ENCODE measurements around the gene STK10. TPM values are rescaled to one million over a fixed set of nuclear protein-coding genes. Genes with fewer than 3 reads are reported as not detected.

STK10 gene
- total and polyA plus RNA-seq, 2 donors (not counting 1 experiment from before 2014, with no cell fraction given), result 97.9 to 253 TPM

DNA sequence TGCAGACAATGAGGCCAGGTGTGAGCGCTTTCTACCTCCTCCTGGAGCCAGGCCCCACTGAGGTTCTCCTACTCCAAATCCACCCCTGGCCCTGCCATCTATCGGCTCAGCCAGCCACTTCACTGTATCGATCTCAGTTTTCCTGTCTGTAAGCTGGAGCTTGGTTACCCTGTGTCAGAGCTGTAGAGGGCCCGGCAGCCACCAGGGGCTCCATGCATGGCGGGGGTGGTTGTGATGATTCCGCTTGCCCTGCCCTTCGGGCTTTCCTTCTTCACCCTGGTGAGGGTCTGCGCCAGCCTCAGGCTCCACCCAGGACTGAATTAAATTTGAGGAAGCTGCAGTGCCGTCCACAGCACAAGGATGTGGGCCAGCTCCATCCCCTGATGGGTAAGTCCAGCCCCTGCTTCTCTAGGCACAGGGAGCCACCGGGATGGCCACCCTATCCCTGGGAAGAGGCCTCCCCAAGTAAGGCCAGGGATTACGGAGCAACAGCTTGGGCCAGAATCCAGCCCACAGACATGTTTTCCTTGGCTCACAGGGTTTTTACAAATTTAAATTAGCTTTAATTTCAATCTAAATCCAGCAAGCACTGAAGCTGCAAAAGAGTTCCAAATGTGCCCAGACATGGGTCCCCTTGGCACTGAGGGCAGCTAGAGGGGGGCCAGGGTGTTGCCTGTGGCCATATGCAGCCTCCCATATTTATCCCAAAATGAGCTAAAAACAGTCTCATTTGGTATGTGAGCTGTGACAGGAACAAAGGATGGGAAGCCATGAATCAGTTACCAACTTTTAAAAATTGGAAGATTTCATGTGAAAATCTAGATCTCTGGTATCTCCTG is 92.4 kb downstream of the STK10 start:
- peaks cover 57% of the 10 kb centered on the region for H4K20me1 ChIP-seq (ENCODE audit: control insufficient read depth, insufficient read depth, low read length, poor library complexity, severe bottlenecking)
- no peaks in the 10 kb centered on the region for H3K9me3 ChIP-seq (ENCODE audit: control extremely low read depth in 1 of 3, control insufficient read depth in 2 of 3, insufficient read depth in 1 of 3, low read length in 2 of 3)
- H3K4me3 ChIP-seq (ENCODE audit: control extremely low read depth in 1 of 5, extremely low read depth in 1 of 5, insufficient read depth in 1 of 5, low read depth in 2 of 5, low read length in 4 of 5), result no peak overlapping the region
- H3K9ac ChIP-seq (ENCODE audit: low read length), result no peak overlapping the region
- 97% methylated on average over 11 of the region's 11 CpGs for WGBS (ENCODE audit: insufficient coverage)
- H2AFZ ChIP-seq (ENCODE audit: insufficient read depth, low read depth, low read length, poor library complexity, severe bottlenecking), result no peak overlapping the region
- Mint-ChIP-seq H3K4me3 (no peak overlapping the region), H3K27me3 (no peaks in the 10 kb centered on the region), H3K27ac (no peak overlapping the region), H3K4me1 (peaks cover 3% of the 10 kb centered on the region), H3K9me3 (ENCODE audit: insufficient read depth) (no peaks in the 10 kb centered on the region)
- POLR2A ChIA-PET, result interaction anchor here (1.0 kb wide), 1 partner anchor 21 kb away, joined by 3 read pairs; no protein-coding TSS in a partner anchor
- CTCF ChIA-PET, result interaction anchor here (1.1 to 2.0 kb wide), 5 partner anchors 11 to 198 kb away, joined by 4 to 8 read pairs (median 4); no protein-coding TSS in a partner anchor
- H3K79me2 ChIP-seq (ENCODE audit: control insufficient read depth, insufficient read depth, low read length), result peaks cover 50% of the 10 kb centered on the region
- no peaks in the 10 kb centered on the region for H3K27me3 ChIP-seq (replicated peaks in 1 of 4; ENCODE audit: control extremely low read depth in 1 of 4, control insufficient read depth in 3 of 4, insufficient read depth in 4 of 4, low read length in 3 of 4)
- ATAC-seq (ENCODE audit: low read depth), result no peak
- DNase-seq, result no peak
- no peak overlapping the region for H3K4me2 ChIP-seq (replicated peaks; ENCODE audit: low read depth, low read length, poor library complexity, severe bottlenecking)
- TF ChIP-seq, protein P1, sequence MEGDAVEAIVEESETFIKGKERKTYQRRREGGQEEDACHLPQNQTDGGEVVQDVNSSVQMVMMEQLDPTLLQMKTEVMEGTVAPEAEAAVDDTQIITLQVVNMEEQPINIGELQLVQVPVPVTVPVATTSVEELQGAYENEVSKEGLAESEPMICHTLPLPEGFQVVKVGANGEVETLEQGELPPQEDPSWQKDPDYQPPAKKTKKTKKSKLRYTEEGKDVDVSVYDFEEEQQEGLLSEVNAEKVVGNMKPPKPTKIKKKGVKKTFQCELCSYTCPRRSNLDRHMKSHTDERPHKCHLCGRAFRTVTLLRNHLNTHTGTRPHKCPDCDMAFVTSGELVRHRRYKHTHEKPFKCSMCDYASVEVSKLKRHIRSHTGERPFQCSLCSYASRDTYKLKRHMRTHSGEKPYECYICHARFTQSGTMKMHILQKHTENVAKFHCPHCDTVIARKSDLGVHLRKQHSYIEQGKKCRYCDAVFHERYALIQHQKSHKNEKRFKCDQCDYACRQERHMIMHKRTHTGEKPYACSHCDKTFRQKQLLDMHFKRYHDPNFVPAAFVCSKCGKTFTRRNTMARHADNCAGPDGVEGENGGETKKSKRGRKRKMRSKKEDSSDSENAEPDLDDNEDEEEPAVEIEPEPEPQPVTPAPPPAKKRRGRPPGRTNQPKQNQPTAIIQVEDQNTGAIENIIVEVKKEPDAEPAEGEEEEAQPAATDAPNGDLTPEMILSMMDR (IDR thresholded peaks at IDR 0.05), result no peak
- no peak for TF ChIP-seq EZH2 (IDR thresholded peaks at IDR 0.05; ENCODE audit: borderline replicate concordance, insufficient read depth, low read depth, low read length, poor library complexity, severe bottlenecking)
- H3K36me3 ChIP-seq (replicated peaks in 1 of 2; ENCODE audit: control extremely low read depth in 1 of 2, control insufficient read depth in 1 of 2, extremely low read depth in 1 of 2, insufficient read depth in 2 of 2, low read length in 1 of 2), result peaks cover 0 to 79% of the 10 kb centered on the region in 2 experiments
- intact Hi-C loops (cut with micrococcal nuclease), result no loop called here
- no peak overlapping the region for H3K27ac ChIP-seq (ENCODE audit: low read length in 2 of 2)
- H3K4me1 ChIP-seq (ENCODE audit: control insufficient read depth in 2 of 2, insufficient read depth in 2 of 2, low read length in 2 of 2), result no peaks in the 10 kb centered on the region

DNA sequence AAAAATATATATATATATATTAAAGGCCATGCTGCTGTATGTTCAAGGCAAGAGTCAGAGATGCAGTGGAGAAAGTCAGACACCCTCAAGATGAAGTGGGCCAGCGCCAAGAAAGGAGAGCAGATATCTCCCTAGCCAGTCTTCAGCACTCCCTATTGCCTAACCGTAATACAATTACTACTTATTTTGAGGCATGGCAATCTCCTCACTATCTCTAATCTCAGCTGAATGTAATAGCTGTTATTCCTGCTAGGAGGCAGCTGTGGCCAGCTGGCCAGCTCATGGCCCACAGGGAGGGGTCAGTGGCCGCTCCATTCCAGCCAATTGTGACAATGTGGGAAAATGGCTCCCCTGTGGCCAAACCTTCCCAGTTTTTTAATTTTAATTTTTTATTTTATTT is 94.1 kb downstream of the STK10 start:
- intact Hi-C loops (cut with micrococcal nuclease), result no loop called here
- Mint-ChIP-seq H3K27me3 (no peaks in the 10 kb centered on the region), H3K4me1 (peaks cover 2% of the 10 kb centered on the region), H3K9me3 (ENCODE audit: insufficient read depth) (no peaks in the 10 kb centered on the region), H3K27ac (no peak overlapping the region), H3K4me3 (no peak overlapping the region)
- 100% methylated on average over 2 of the region's 3 CpGs for WGBS (ENCODE audit: insufficient coverage)
- H3K27me3 ChIP-seq (replicated peaks in 1 of 4; ENCODE audit: control extremely low read depth in 1 of 4, control insufficient read depth in 3 of 4, insufficient read depth in 4 of 4, low read length in 3 of 4), result no peaks in the 10 kb centered on the region
- peaks cover 41% of the 10 kb centered on the region for H3K79me2 ChIP-seq (ENCODE audit: control insufficient read depth, insufficient read depth, low read length)
- TF ChIP-seq, protein P1 (IDR thresholded peaks at IDR 0.05), result no peak
- TF ChIP-seq EZH2 (IDR thresholded peaks at IDR 0.05; ENCODE audit: borderline replicate concordance, insufficient read depth, low read depth, low read length, poor library complexity, severe bottlenecking), result no peak
- H3K27ac ChIP-seq (ENCODE audit: low read length in 2 of 2), result no peak overlapping the region
- H3K4me2 ChIP-seq (replicated peaks; ENCODE audit: low read depth, low read length, poor library complexity, severe bottlenecking), result no peak overlapping the region
- ChIA-PET POLR2A (no interaction called here), CTCF (interaction anchor here (1.1 kb wide), 1 partner anchor 15 kb away, joined by 3 read pairs; no protein-coding TSS in a partner anchor)
- H3K36me3 ChIP-seq (replicated peaks in 1 of 2; ENCODE audit: control extremely low read depth in 1 of 2, control insufficient read depth in 1 of 2, extremely low read depth in 1 of 2, insufficient read depth in 2 of 2, low read length in 1 of 2), result peaks cover 2 to 87% of the 10 kb centered on the region in 2 experiments
- no peak overlapping the region for H3K4me3 ChIP-seq (ENCODE audit: control extremely low read depth in 1 of 5, extremely low read depth in 1 of 5, insufficient read depth in 1 of 5, low read depth in 2 of 5, low read length in 4 of 5)
- no peaks in the 10 kb centered on the region for H3K9me3 ChIP-seq (ENCODE audit: control extremely low read depth in 1 of 3, control insufficient read depth in 2 of 3, insufficient read depth in 1 of 3, low read length in 2 of 3)
- H4K20me1 ChIP-seq (ENCODE audit: control insufficient read depth, insufficient read depth, low read length, poor library complexity, severe bottlenecking), result peaks cover 49% of the 10 kb centered on the region
- H3K4me1 ChIP-seq (ENCODE audit: control insufficient read depth in 2 of 2, insufficient read depth in 2 of 2, low read length in 2 of 2), result no peaks in the 10 kb centered on the region
- ATAC-seq (ENCODE audit: low read depth) (no peak), DNase-seq (no peak)
- H3K9ac ChIP-seq (ENCODE audit: low read length), result no peak overlapping the region
- H2AFZ ChIP-seq (ENCODE audit: insufficient read depth, low read depth, low read length, poor library complexity, severe bottlenecking), result no peak overlapping the region
